NCI-H345 treated with DMSO at 0.1 percent for 48 hours (cell line): ENCODE results near the gene DNAJC24.

Source experiments
- DNase-seq: peaks from one replicate; lab custom pipeline; 2025; ENCODE audit not compliant: unreplicated experiment; lab: John Stamatoyannopoulos, UW

DNAJC24 gene

DNA sequence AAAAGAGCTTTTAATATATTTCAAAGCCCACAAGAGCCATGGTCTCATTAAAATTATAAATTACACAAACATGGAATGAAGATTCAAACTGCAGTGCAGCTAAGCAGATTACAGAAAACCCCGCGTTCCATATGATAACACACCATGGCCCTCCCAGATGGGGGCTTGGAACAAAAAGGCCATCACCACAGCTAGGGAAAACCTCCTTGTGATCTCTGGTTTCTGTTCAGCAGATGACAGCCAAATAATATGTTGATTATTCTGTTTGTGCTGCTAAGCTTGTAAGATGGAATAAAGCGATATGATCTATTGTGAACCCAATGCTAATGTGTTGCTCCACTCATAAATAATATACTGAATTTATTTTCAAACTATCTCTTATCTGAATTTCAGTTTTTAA, 111.3 kb downstream of the DNAJC24 start:
- DNase-seq: no peak
